ENCODE measurements around the gene FAM83G. TPM values are rescaled to one million over a fixed set of nuclear protein-coding genes. Genes with fewer than 3 reads are reported as not detected.

Gene FAM83G
- total RNA-seq, 1 experiment from 2014 or later, result 38.7 TPM

GRCh38 chr17:18985475-18985874 is 19.1 kb downstream of the FAM83G start:
- Mint-ChIP-seq H3K27ac (no peak overlapping the region), H3K27me3 (ENCODE audit: low read depth) (no peaks in the 10 kb centered on the region), H3K4me3 (no peak overlapping the region), H3K36me3 (ENCODE audit: insufficient read depth in 1 of 3, low read depth in 3 of 3) (peaks cover 7 to 36% (median 30%) of the 10 kb centered on the region in 3 experiments; a peak in 6 of 7 replicates), H3K9me3 (no peaks in the 10 kb centered on the region), H3K4me1 (peaks cover 9 to 11% of the 10 kb centered on the region in 2 experiments)
- no CpG with 5 or more reads among the region's 9 CpGs for WGBS (ENCODE audit: extremely low coverage, insufficient read length, low lambda C conversion rate)
- Histone ChIP-seq H4K5ac (ENCODE audit: insufficient read length, low read depth, low read length) (no peak overlapping the region), H3K18ac (ENCODE audit: insufficient read length, low read depth, low read length) (no peak overlapping the region), H3K4ac (ENCODE audit: low read depth, low read length) (no peak overlapping the region), H2AK5ac (ENCODE audit: insufficient read length, low read length) (no peak overlapping the region), H3K27ac (ENCODE audit: insufficient read length, low read depth, low read length) (no peak overlapping the region), H2BK120ac (ENCODE audit: low read depth, low read length, poor library complexity, severe bottlenecking) (no peak overlapping the region), H2BK15ac (ENCODE audit: low read depth, low read length) (no peak overlapping the region), H3K4me2 (ENCODE audit: insufficient read depth, insufficient read length, low read length) (no peak overlapping the region), H2BK5ac (ENCODE audit: insufficient read length, low read length) (no peak overlapping the region), H3K27me3 (ENCODE audit: insufficient read depth, low read length) (no peaks in the 10 kb centered on the region), H2BK20ac (ENCODE audit: low read depth, low read length, poor library complexity, severe bottlenecking) (no peak overlapping the region), H3K23ac (ENCODE audit: insufficient read length, low read depth, low read length) (no peak overlapping the region), H2BK12ac (ENCODE audit: insufficient read length, low read depth, low read length) (no peak overlapping the region), H3K79me2 (ENCODE audit: insufficient read depth, low read length) (no peaks in the 10 kb centered on the region), H2AFZ (ENCODE audit: low read length) (no peak overlapping the region), H3T11ph (ENCODE audit: low read length) (no peak overlapping the region), H3K9ac (ENCODE audit: extremely low read depth, insufficient read length, low read length) (no peak overlapping the region), H3K14ac (ENCODE audit: insufficient read depth, low read length) (no peak overlapping the region), H3K9me3 (ENCODE audit: control insufficient read depth, low read depth, low read length) (no peaks in the 10 kb centered on the region), H4K91ac (ENCODE audit: insufficient read length, low read depth, low read length) (no peak overlapping the region), H4K20me1 (ENCODE audit: control insufficient read depth, insufficient read depth, insufficient read length) (no peaks in the 10 kb centered on the region), H3K4me1 (ENCODE audit: insufficient read depth, low read length) (no peaks in the 10 kb centered on the region), H3K79me1 (ENCODE audit: insufficient read depth, low read depth, low read length, poor library complexity, severe bottlenecking) (no peaks in the 10 kb centered on the region), H3K23me2 (ENCODE audit: insufficient read length, low read depth, low read length, poor library complexity, severe bottlenecking) (no peaks in the 10 kb centered on the region), H3K56ac (ENCODE audit: insufficient read length, low read depth, low read length) (no peak overlapping the region), H4K8ac (replicated peaks; ENCODE audit: insufficient read length, low read depth, low read length) (no peak overlapping the region)
- TF ChIP-seq CTCF (conservative IDR thresholded peaks at IDR 0.05), result no peak
- DNase-seq, result no peak
